ENCODE data around the gene COG3.

DNA sequence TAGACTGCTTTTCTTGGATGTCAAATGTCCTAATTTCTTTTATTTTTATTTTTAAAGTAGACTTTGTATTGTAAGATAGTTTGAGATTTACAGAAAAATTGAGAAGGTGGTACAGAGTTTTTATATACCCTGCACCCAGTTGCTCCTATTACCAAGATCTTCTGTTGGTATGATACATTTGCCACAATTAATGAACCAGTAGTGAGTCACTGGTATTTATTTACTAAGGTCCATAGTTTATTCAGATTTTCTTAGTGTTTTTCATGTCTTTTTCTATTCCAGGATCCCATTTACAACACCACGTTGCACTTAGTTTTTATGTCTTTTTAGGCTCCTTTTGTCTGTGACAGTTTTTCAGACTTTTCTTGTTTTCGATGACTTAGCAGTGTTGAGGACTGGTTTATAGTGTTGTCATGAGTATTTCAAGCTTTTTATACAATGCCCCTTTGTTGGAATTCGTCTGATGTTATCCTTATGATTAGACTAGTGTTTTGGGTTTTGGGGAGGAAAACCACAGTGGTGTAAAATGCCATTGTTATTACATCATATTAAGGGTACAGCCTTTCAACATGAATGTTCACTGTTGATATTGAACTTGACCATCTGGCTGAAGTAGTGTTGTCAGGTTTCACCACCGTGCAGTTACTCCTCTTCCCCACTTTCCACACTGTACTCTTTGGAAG is 35.9 kb downstream of the COG3 start:
- TF ChIP-seq CTCF (IDR thresholded peaks at IDR 0.05; ENCODE audit: extremely low read depth in 1 of 2, insufficient read depth in 1 of 2, low read depth in 1 of 2, low read length in 2 of 2): no peak
- no peak for TF ChIP-seq MAX (IDR thresholded peaks at IDR 0.05; ENCODE audit: insufficient read depth, insufficient read length)
- peak; percentile 57 for TF ChIP-seq POLR2AphosphoS5 (IDR thresholded peaks at IDR 0.05; ENCODE audit: insufficient read depth, low read depth, low read length)
- TF ChIP-seq POLR2A (IDR thresholded peaks at IDR 0.05; ENCODE audit: low read depth, low read length): no peak
- TF ChIP-seq JUN (IDR thresholded peaks at IDR 0.05; ENCODE audit: borderline replicate concordance, insufficient read depth, insufficient read length, low read depth): peak; percentile 71
- TF ChIP-seq EZH2 (IDR thresholded peaks at IDR 0.05; ENCODE audit: borderline replicate concordance, low read depth, low read length, severe bottlenecking): no peak
- peak; percentile 31 for TF ChIP-seq GATA2 (IDR thresholded peaks at IDR 0.05; ENCODE audit: insufficient read depth, insufficient read length, low read depth, low read length)
- peak; percentile 45 for TF ChIP-seq FOS (IDR thresholded peaks at IDR 0.05; ENCODE audit: borderline replicate concordance, insufficient read depth, low read length)
